HEK293 (cell line): ENCODE results near the gene LYPD6B.

ENCODE experiments used
- CTCF ChIA-PET: fragments of 350-600 bp; formaldehyde crosslinking; extraction: SDS; loops from one replicate; lab custom pipeline; 2021; ENCODE audit warnings: antibody characterized with exemption; lab: Yijun Ruan, JAX
- POLR2A ChIA-PET: fragments of 300-600 bp; formaldehyde crosslinking; extraction: SDS; loops from one replicate; lab custom pipeline; 2020; ENCODE audit warnings: antibody characterized with exemption, inconsistent platforms; lab: Yijun Ruan, JAX
- H3K27ac ChIP-seq: fragments of 200-500 bp; sonication (Bioruptor generic); 2 replicates; pipeline ENCODE4 v1.5.1; 2014; ENCODE audit warnings: low read depth, low read length, control low read depth, inconsistent platforms; ENCODE audit errors: extremely low read depth
- H3K36me3 ChIP-seq, 2 experiments: fragments of 200-500 bp in 1 of 2; sonication (Bioruptor generic) in 1 of 2; 1 replicate in 1 of 2; 2 replicates in 1 of 2; pipeline ENCODE4 v1.5.1; 2014 to 2017; ENCODE audit warnings: inconsistent platforms in 2 of 2, low read length in 2 of 2; ENCODE audit not compliant: control insufficient read depth in 2 of 2, insufficient read depth in 1 of 2
- H3K4me1 ChIP-seq: fragments of 200-500 bp; sonication (Bioruptor generic); 2 replicates; pipeline ENCODE4 v1.5.1; 2014; ENCODE audit warnings: mild to moderate bottlenecking, low read length, inconsistent platforms; ENCODE audit not compliant: control insufficient read depth, insufficient read depth
- H3K4me3 ChIP-seq: 2 replicates; pipeline ENCODE4 v1.5.1; 2011; ENCODE audit warnings: low read depth, mild to moderate bottlenecking, control low read depth, low read length, moderate library complexity
- H3K9me3 ChIP-seq: fragments of 200-500 bp; sonication (Bioruptor generic); 2 replicates; pipeline ENCODE4 v1.5.1; 2014; ENCODE audit warnings: low read depth, low read length, inconsistent platforms; ENCODE audit not compliant: control insufficient read depth, insufficient read depth
- HOXD13 ChIP-seq: sonication (generic); formaldehyde crosslinking; IDR thresholded peaks from 2 replicates; pipeline ENCODE4 v1.8.0; 2022; ENCODE audit warnings: missing genetic modification reagents, borderline replicate concordance
- KLF16 ChIP-seq: fragments of 450-650 bp; formaldehyde crosslinking; IDR thresholded peaks from 2 replicates; pipeline ENCODE4 v1.5.1; 2017; ENCODE audit warnings: missing biosample characterization, missing genetic modification characterization
- KLF17 ChIP-seq: fragments of 450-650 bp; formaldehyde crosslinking; IDR thresholded peaks from 2 replicates; pipeline ENCODE4 v1.5.1; 2016; ENCODE audit warnings: missing biosample characterization, missing genetic modification characterization
- MZF1 ChIP-seq: fragments of 450-650 bp; formaldehyde crosslinking; IDR thresholded peaks from 2 replicates; pipeline ENCODE4 v1.5.1; 2017; ENCODE audit warnings: missing biosample characterization, missing genetic modification characterization, borderline replicate concordance
- PRDM1 ChIP-seq: fragments of 450-650 bp; formaldehyde crosslinking; IDR thresholded peaks from 2 replicates; pipeline ENCODE4; 2016; ENCODE audit warnings: missing biosample characterization, missing genetic modification characterization
- PRDM6 ChIP-seq: fragments of 450-650 bp; formaldehyde crosslinking; IDR thresholded peaks from 2 replicates; pipeline ENCODE4 v1.5.1; 2017; ENCODE audit warnings: missing biosample characterization, missing genetic modification characterization
- REPIN1 ChIP-seq: fragments of 450-650 bp; formaldehyde crosslinking; IDR thresholded peaks from 2 replicates; pipeline ENCODE4 v1.5.1; 2017; ENCODE audit warnings: missing biosample characterization, missing genetic modification characterization, low read depth
- SP2 ChIP-seq: fragments of 450-650 bp; formaldehyde crosslinking; IDR thresholded peaks from 2 replicates; pipeline ENCODE4 v1.5.1; 2016; ENCODE audit warnings: missing biosample characterization, missing genetic modification characterization
- WT1 ChIP-seq: fragments of 450-650 bp; formaldehyde crosslinking; IDR thresholded peaks from 2 replicates; pipeline ENCODE4 v1.5.1; 2016; ENCODE audit warnings: missing biosample characterization, missing genetic modification characterization
- ZNF133 ChIP-seq: fragments of 450-650 bp; formaldehyde crosslinking; IDR thresholded peaks from 2 replicates; pipeline ENCODE4 v1.5.1; 2016; ENCODE audit warnings: missing biosample characterization, missing genetic modification characterization
- ZNF202 ChIP-seq: fragments of 450-650 bp; formaldehyde crosslinking; IDR thresholded peaks from 2 replicates; pipeline ENCODE4 v1.5.1; 2016; ENCODE audit warnings: missing biosample characterization, missing genetic modification characterization, borderline replicate concordance
- ZNF274 ChIP-seq, 2 experiments: fragments of 200-500 bp in 1 of 2; fragments of 450-650 bp in 1 of 2; sonication (Bioruptor generic) in 1 of 2; formaldehyde crosslinking in 1 of 2; IDR thresholded peaks; 2 replicates each; pipeline versions ENCODE4 v1.5.1 to v1.6.1; 2014 to 2016; ENCODE audit warnings: borderline replicate concordance in 1 of 2, inconsistent platforms in 1 of 2, low read length in 1 of 2, missing biosample characterization in 1 of 2, missing genetic modification characterization in 1 of 2
- ZNF341 ChIP-seq: fragments of 450-650 bp; formaldehyde crosslinking; IDR thresholded peaks from 2 replicates; pipeline ENCODE4; 2016; ENCODE audit warnings: low read depth, missing biosample characterization, missing genetic modification characterization
- ZNF555 ChIP-seq: fragments of 450-650 bp; formaldehyde crosslinking; conservative IDR thresholded peaks from 2 replicates; pipeline ENCODE4 v1.5.1; 2017; ENCODE audit warnings: missing biosample characterization, mild to moderate bottlenecking, missing genetic modification characterization, inconsistent platforms
- ZNF704 ChIP-seq: fragments of 450-650 bp; formaldehyde crosslinking; IDR thresholded peaks from 2 replicates; pipeline ENCODE4 v1.5.1; 2016; ENCODE audit warnings: missing biosample characterization, missing genetic modification characterization
- ZNF777 ChIP-seq: fragments of 450-650 bp; formaldehyde crosslinking; IDR thresholded peaks from 2 replicates; pipeline ENCODE4 v1.5.1; 2017; ENCODE audit warnings: missing biosample characterization, missing genetic modification characterization, borderline replicate concordance
- ZNF785 ChIP-seq: fragments of 450-650 bp; formaldehyde crosslinking; IDR thresholded peaks from 2 replicates; pipeline ENCODE4 v1.5.1; 2016; ENCODE audit warnings: missing biosample characterization, missing genetic modification characterization
- ZNF791 ChIP-seq: fragments of 450-650 bp; formaldehyde crosslinking; IDR thresholded peaks from 2 replicates; pipeline ENCODE4 v1.5.1; 2016; ENCODE audit warnings: missing biosample characterization, missing genetic modification characterization
- ZNF843 ChIP-seq: fragments of 450-650 bp; formaldehyde crosslinking; IDR thresholded peaks from 2 replicates; pipeline ENCODE4 v1.5.1; 2016; ENCODE audit warnings: missing biosample characterization, missing genetic modification characterization

The LYPD6B gene

GRCh38 chr2:149156971-149157740, 118.7 kb downstream of the LYPD6B start:
- ChIA-PET CTCF (no interaction called here), POLR2A (no interaction called here)
- Histone ChIP-seq H3K36me3 (no peaks in the 10 kb centered on the region), H3K9me3 (no peaks in the 10 kb centered on the region), H3K27ac (no peak overlapping the region)
- no peak for TF ChIP-seq ZNF785 (tag by site-specific recombination)
- no peak for TF ChIP-seq ZNF341 (tag by site-specific recombination)
- TF ChIP-seq REPIN1 (tag by site-specific recombination), result no peak
- TF ChIP-seq ZNF133, result no peak
- TF ChIP-seq ZNF791, result no peak
- TF ChIP-seq ZNF777 (tag by site-specific recombination), result no peak
- no peak for TF ChIP-seq HOXD13 (CRISPR knock-in tag)
- TF ChIP-seq PRDM1 (tag by site-specific recombination), result no peak
- no peak for TF ChIP-seq SP2 (tag by site-specific recombination)
- no peak for TF ChIP-seq MZF1 (tag by site-specific recombination)
- no peak for TF ChIP-seq ZNF555 (tag by site-specific recombination)
- TF ChIP-seq, all 188 proteins: peak for 0
- H3K4me3 ChIP-seq, result no peak overlapping the region
- peaks cover 5% of the 10 kb centered on the region for H3K4me1 ChIP-seq

GRCh38 chr2:149158957-149159356, 120.5 kb downstream of the LYPD6B start:
- Histone ChIP-seq H3K36me3 (no peaks in the 10 kb centered on the region), H3K27ac (no peak overlapping the region), H3K9me3 (no peaks in the 10 kb centered on the region), H3K4me3 (no peak overlapping the region), H3K4me1 (peaks cover 5% of the 10 kb centered on the region)
- TF ChIP-seq ZNF704 (no peak), KLF17 (tag by site-specific recombination) (no peak), PRDM6 (tag by site-specific recombination) (peak; percentile 72), ZNF202 (tag by site-specific recombination) (no peak), PRDM1 (tag by site-specific recombination) (no peak), ZNF843 (tag by site-specific recombination) (peak; percentile 34; the same call in 1 of the 2 replicates), ZNF274 (IDR thresholded peaks at IDR 0.05; ENCODE audit: low read length) (no peak), ZNF274 (tag by site-specific recombination; IDR thresholded peaks at IDR 0.05; ENCODE audit: borderline replicate concordance) (no peak), WT1 (peak; percentile 90), KLF16 (tag by site-specific recombination) (no peak)
- ChIA-PET CTCF (interaction anchor here (0.8 kb wide), 1 partner anchor 1177 kb away, joined by 3 read pairs; no protein-coding TSS in a partner anchor), POLR2A (no interaction called here)
